GM12878 (cell line): ENCODE measurements around the gene ZNF474. TPM values are rescaled to one million over a fixed set of nuclear protein-coding genes. Genes with fewer than 3 reads are reported as not detected.

ENCODE experiments used
- ATAC-seq: fragments of 200-7000 bp; cut with Tn5 transposase; 3 replicates; pipeline ENCODE4 v1.9.1; 2020; ENCODE audit warnings: mild to moderate bottlenecking, moderate library complexity
- BruUV-seq: library from RNA; stranded (reverse); fragments of 400-500 nt; replicated peaks from 2 replicates; lab custom pipeline; 2021; lab: Mats Ljungman, UMichigan
- CTCF ChIA-PET: fragments of 300-600 bp; sonication (Branson Sonifier 250); formaldehyde crosslinking; extraction: SDS; loops from one replicate; lab custom pipeline; 2021; ENCODE audit warnings: inconsistent platforms; lab: Yijun Ruan, JAX
- POLR2A ChIA-PET: fragments of 350-600 bp; formaldehyde crosslinking; extraction: SDS; loops from one replicate; lab custom pipeline; 2021; ENCODE audit warnings: inconsistent platforms; lab: Charles Lee
- RAD21 ChIA-PET: fragments of 300-600 bp; sonication (Branson Sonifier 250); formaldehyde crosslinking; loops from one replicate; lab custom pipeline; 2023; ENCODE audit warnings: antibody characterized with exemption; ENCODE audit not compliant: unreplicated experiment; lab: Charles Lee
- SMC1A ChIA-PET: fragments of 300-600 bp; sonication (Branson Sonifier 250); formaldehyde crosslinking; loops from one replicate; lab custom pipeline; 2023; ENCODE audit not compliant: unreplicated experiment, uncharacterized antibody; lab: Charles Lee
- DNase-seq: peaks from one replicate; pipeline ENCODE4 v3.0.0-alpha.2; 2011; ENCODE audit warnings: low read depth, low spot score
- FAIRE-seq: peaks from 3 replicates; lab custom pipeline; 2011; peaks lifted over from hg19 to GRCh38; lab: Jason Lieb, UNC
- H2AFZ ChIP-seq: 2 replicates; pipeline ENCODE4 v1.6.0; 2011; ENCODE audit warnings: low read depth, low read length, control low read depth; ENCODE audit not compliant: control insufficient read depth
- H3K27ac ChIP-seq: 2 replicates; pipeline ENCODE4 v1.5.1; 2011; ENCODE audit warnings: control low read depth; ENCODE audit not compliant: control insufficient read depth, insufficient read depth
- H3K27me3 ChIP-seq, 2 experiments: replicated peaks in 1 of 2; 2 replicates each; pipeline versions ENCODE4 v1.6.0 to v1.6.1; 2011; ENCODE audit warnings: low read length in 1 of 2; ENCODE audit not compliant: control insufficient read depth in 2 of 2, insufficient read depth in 2 of 2
- H3K36me3 ChIP-seq, 2 experiments: 2 replicates each; pipeline ENCODE4 v1.5.1; 2011; ENCODE audit warnings: low read length in 1 of 2; ENCODE audit not compliant: control insufficient read depth in 2 of 2, insufficient read depth in 2 of 2
- H3K4me1 ChIP-seq: 2 replicates; pipeline ENCODE4 v1.6.1; 2011; ENCODE audit warnings: mild to moderate bottlenecking, low read length, moderate library complexity, mixed read lengths; ENCODE audit not compliant: control insufficient read depth, insufficient read depth
- H3K4me2 ChIP-seq: 2 replicates; pipeline ENCODE4 v1.6.0; 2011; ENCODE audit warnings: control low read depth; ENCODE audit not compliant: control insufficient read depth, insufficient read depth
- H3K4me3 ChIP-seq: fragments of 200-600 bp; sonication (generic); 2 replicates; pipeline ENCODE4 v1.5.1; 2016
- H3K79me2 ChIP-seq: 2 replicates; pipeline ENCODE4 v1.6.0; 2011; ENCODE audit warnings: low read length; ENCODE audit not compliant: control insufficient read depth, insufficient read depth
- H3K9ac ChIP-seq: 2 replicates; pipeline ENCODE4 v1.8.0; 2011; ENCODE audit warnings: low read length, control low read depth, mixed read lengths; ENCODE audit not compliant: control insufficient read depth, insufficient read depth
- H3K9me3 ChIP-seq: replicated peaks from 3 replicates; pipeline ENCODE4 v1.5.1; 2011; ENCODE audit warnings: mild to moderate bottlenecking, low read length; ENCODE audit not compliant: control insufficient read depth, insufficient read depth
- H4K20me1 ChIP-seq: 2 replicates; pipeline ENCODE4 v1.6.0; 2011; ENCODE audit not compliant: control insufficient read depth, insufficient read depth
- ATF7 ChIP-seq: fragments of 450-650 bp; IDR thresholded peaks from 2 replicates; pipeline ENCODE4 v1.6.1; 2016; ENCODE audit warnings: low read depth, mild to moderate bottlenecking
- CHD2 ChIP-seq: IDR thresholded peaks from 2 replicates; pipeline ENCODE4 v1.6.1; 2011; ENCODE audit warnings: low read depth, low read length, improper control_type of control experiment, borderline replicate concordance
- KAT2A ChIP-seq: conservative IDR thresholded peaks from 2 replicates; pipeline ENCODE4 v1.6.1; 2011; ENCODE audit warnings: low read depth, low read length; ENCODE audit not compliant: control insufficient read depth
- PBX3 ChIP-seq: IDR thresholded peaks from 2 replicates; pipeline ENCODE4 v1.6.1; 2011; ENCODE audit warnings: mild to moderate bottlenecking, low read depth, low read length, moderate library complexity; ENCODE audit not compliant: insufficient replicate concordance
- PML ChIP-seq: IDR thresholded peaks from 2 replicates; pipeline ENCODE4 v1.6.1; 2012; ENCODE audit warnings: low read length, inconsistent platforms
- RBBP5 ChIP-seq: fragments of 200-600 bp; sonication (generic); conservative IDR thresholded peaks from 2 replicates; pipeline ENCODE4 v1.6.1; 2016
- SKIL ChIP-seq: fragments of 450-650 bp; IDR thresholded peaks from 2 replicates; pipeline ENCODE4 v1.6.1; 2017; ENCODE audit warnings: mild to moderate bottlenecking, low read depth, inconsistent platforms; ENCODE audit not compliant: poor library complexity, severe bottlenecking
- USF1 ChIP-seq: IDR thresholded peaks from 2 replicates; pipeline ENCODE4 v1.6.1; 2011; ENCODE audit warnings: borderline replicate concordance, low read depth, mild to moderate bottlenecking, moderate library complexity, mixed read lengths, low read length; ENCODE audit not compliant: insufficient read depth; ENCODE audit errors: extremely low read length
- WGBS: methylation state at CpG from one replicate; pipeline ENCODE4 v1.1.6; 2016; ENCODE audit warnings: low lambda C conversion rate; ENCODE audit not compliant: insufficient replicate concordance, insufficient coverage; ENCODE audit errors: missing lambda C conversion rate; 5-methylcytosine and 5-hydroxymethylcytosine counted together
- in situ Hi-C: fragments of 300-500 bp; cut with MboI; formaldehyde crosslinking; loops from 9 replicates; pipeline ENCODE4 v1.14.3; 2018; ENCODE audit warnings: mixed read lengths
- intact Hi-C: fragments of 100-400 bp; cut with micrococcal nuclease; formaldehyde crosslinking; loops from one replicate; pipeline ENCODE4 v1.14.2; 2022; ENCODE audit not compliant: unreplicated experiment
- polyA plus RNA-seq, 11 experiments: library from polyadenylated mRNA; depleted of rRNA in 4 of 11; unstranded in 6 of 11; stranded (reverse) in 5 of 11; fragments of >200 nt; fragmentation: Nextera tagmentation in 4 of 11; fragmentation: Illumina TruSeq in 1 of 11; extraction: Ambion mirVana in 4 of 11; extraction: Trizol in 1 of 11; gene quantifications; 1 replicate in 1 of 11; 2 replicates in 10 of 11; pipeline versions ENCODE4 v1.2.1 to v1.2.3, GENCODE V29; 2011 to 2016; ENCODE audit warnings: inconsistent platforms in 2 of 11, missing spikeins in 2 of 11, low read depth in 1 of 11
- total RNA-seq, 4 experiments: library from RNA; depleted of rRNA in 3 of 4; stranded (reverse); fragments of >200 nt in 3 of 4; fragmentation: Illumina TruSeq in 1 of 4; extraction: Trizol in 1 of 4; gene quantifications; 2 replicates each; pipeline versions ENCODE4 v1.2.1 to v1.2.3, GENCODE V29; 2013 to 2021

Gene ZNF474
- total and polyA plus RNA-seq, 10 of the 15 experiments (the other 5 are each of a cell fraction or from before 2014, with no cell fraction given), result 0.06 to 0.97 (median 0.13) TPM; not detected in 3

GRCh38 chr5:122140900-122141299 lies 11.6 kb downstream of the ZNF474 start:
- ChIA-PET POLR2A (no interaction called here), CTCF (interaction anchor here (0.5 to 1.5 kb wide), 2 partner anchors 15 to 42 kb away, joined by 3 to 5 read pairs; no protein-coding TSS in a partner anchor), RAD21 (no interaction called here), SMC1A (no interaction called here)
- in situ Hi-C loops, result no loop called here
- FAIRE-seq (no peak), ATAC-seq (no peak), DNase-seq (no peak)
- Histone ChIP-seq H3K9ac (no peak overlapping the region), H3K4me3 (no peak overlapping the region), H3K27ac (no peak overlapping the region), H2AFZ (no peak overlapping the region), H3K9me3 (no peaks in the 10 kb centered on the region), H3K79me2 (no peaks in the 10 kb centered on the region), H3K27me3 (no peaks in the 10 kb centered on the region), H3K4me2 (no peak overlapping the region), H3K36me3 (no peaks in the 10 kb centered on the region), H3K4me1 (no peaks in the 10 kb centered on the region), H4K20me1 (no peaks in the 10 kb centered on the region)
- WGBS, result 53% methylated on average over 3 of the region's 3 CpGs
- intact Hi-C loops, result no loop called here
- BruUV-seq, result no TSS peak
- TF ChIP-seq RBBP5 (no peak), KAT2A (no peak), USF1 (no peak), SKIL (no peak), CHD2 (no peak), PBX3 (no peak), PML (no peak), ATF7 (no peak)
- TF ChIP-seq, all 136 proteins: peak for 0
